ENCODE measurements around the gene TNRC6B.
"Not testable (repeated sequence)": the region's sequence is repeated elsewhere in the genome, so short reads cannot be mapped to it uniquely, and the experiment has no call there.

TNRC6B gene

GRCh38 chr22:40177738-40178416 lies at the start of gene TNRC6B:
Gene TNRC6B, plus strand, starts transcription at chr22:40177925. Its CDS starts 211 bp downstream, at chr22:40178136.
- in situ Hi-C loops (cut with HindIII; ENCODE audit: low sequenced_read_pairs), result no loop called here

- in situ Hi-C loops (cut with HindIII; ENCODE audit: low sequenced_read_pairs), result no loop called here
Measured at GRCh38 chr22:40128989-40129388, 48.7 kb upstream of the TNRC6B start.

- in situ Hi-C loops (cut with HindIII; ENCODE audit: low sequenced_read_pairs), result no loop called here
Measured at GRCh38 chr22:40137132-40137531, 40.6 kb upstream of the TNRC6B start.

- in situ Hi-C loops (cut with HindIII; ENCODE audit: low sequenced_read_pairs), result no loop called here
Measured at GRCh38 chr22:40138866-40139265, 38.9 kb upstream of the TNRC6B start.

- in situ Hi-C loops (cut with HindIII; ENCODE audit: low sequenced_read_pairs), result no loop called here
Measured at GRCh38 chr22:40147388-40148176, 30.1 kb upstream of the TNRC6B start.

- in situ Hi-C loops (cut with HindIII; ENCODE audit: low sequenced_read_pairs), result no loop called here
Measured at GRCh38 chr22:40153192-40153591, 24.5 kb upstream of the TNRC6B start.

- in situ Hi-C loops (cut with HindIII; ENCODE audit: low sequenced_read_pairs), result no loop called here
Measured at GRCh38 chr22:40153705-40154104, 24.0 kb upstream of the TNRC6B start.

GRCh38 chr22:40156001-40156516 lies 21.7 kb upstream of the TNRC6B start:
- in situ Hi-C loops (cut with HindIII; ENCODE audit: low sequenced_read_pairs), result no loop called here

GRCh38 chr22:40156682-40157081 lies 21.0 kb upstream of the TNRC6B start:
- in situ Hi-C loops (cut with HindIII; ENCODE audit: low sequenced_read_pairs), result not testable (repeated sequence)

- in situ Hi-C loops (cut with HindIII; ENCODE audit: low sequenced_read_pairs), result no loop called here
Measured at GRCh38 chr22:40157330-40157945, 20.3 kb upstream of the TNRC6B start.

- in situ Hi-C loops (cut with HindIII; ENCODE audit: low sequenced_read_pairs), result no loop called here
Measured at GRCh38 chr22:40161194-40161593, 16.5 kb upstream of the TNRC6B start.

GRCh38 chr22:40165537-40165936 lies 12.2 kb upstream of the TNRC6B start:
- in situ Hi-C loops (cut with HindIII; ENCODE audit: low sequenced_read_pairs), result not testable (repeated sequence)

- in situ Hi-C loops (cut with HindIII; ENCODE audit: low sequenced_read_pairs), result no loop called here
Measured at GRCh38 chr22:40175611-40176244, 2.0 kb upstream of the TNRC6B start.

- in situ Hi-C loops (cut with HindIII; ENCODE audit: low sequenced_read_pairs), result no loop called here
Measured at GRCh38 chr22:40176921-40177737, 596 bp upstream of the TNRC6B start.

- in situ Hi-C loops (cut with HindIII; ENCODE audit: low sequenced_read_pairs), result no loop called here
Measured at GRCh38 chr22:40178417-40179409, 988 bp downstream of the TNRC6B start.

- in situ Hi-C loops (cut with HindIII; ENCODE audit: low sequenced_read_pairs), result no loop called here
Measured at GRCh38 chr22:40179526-40179925, 1.8 kb downstream of the TNRC6B start.

GRCh38 chr22:40180403-40180802 lies 2.7 kb downstream of the TNRC6B start:
- in situ Hi-C loops (cut with HindIII; ENCODE audit: low sequenced_read_pairs), result loop anchor here (10.0 kb wide), 1 partner anchor 64 kb away; no protein-coding TSS in a partner anchor

- in situ Hi-C loops (cut with HindIII; ENCODE audit: low sequenced_read_pairs), result loop anchor here (10.0 kb wide), 1 partner anchor 63 kb away; no protein-coding TSS in a partner anchor
Measured at GRCh38 chr22:40181323-40181722, 3.6 kb downstream of the TNRC6B start.

Data from DLD1 (cell line).